GM15510 (cell line): ENCODE results near the gene CCDC177.

Experiments used
- POLR2A ChIP-seq: IDR thresholded peaks from 3 replicates; pipeline ENCODE4 v1.6.1; 2011; ENCODE audit warnings: borderline replicate concordance; ENCODE audit not compliant: insufficient read length; ENCODE audit errors: extremely low read depth

The CCDC177 gene

DNA sequence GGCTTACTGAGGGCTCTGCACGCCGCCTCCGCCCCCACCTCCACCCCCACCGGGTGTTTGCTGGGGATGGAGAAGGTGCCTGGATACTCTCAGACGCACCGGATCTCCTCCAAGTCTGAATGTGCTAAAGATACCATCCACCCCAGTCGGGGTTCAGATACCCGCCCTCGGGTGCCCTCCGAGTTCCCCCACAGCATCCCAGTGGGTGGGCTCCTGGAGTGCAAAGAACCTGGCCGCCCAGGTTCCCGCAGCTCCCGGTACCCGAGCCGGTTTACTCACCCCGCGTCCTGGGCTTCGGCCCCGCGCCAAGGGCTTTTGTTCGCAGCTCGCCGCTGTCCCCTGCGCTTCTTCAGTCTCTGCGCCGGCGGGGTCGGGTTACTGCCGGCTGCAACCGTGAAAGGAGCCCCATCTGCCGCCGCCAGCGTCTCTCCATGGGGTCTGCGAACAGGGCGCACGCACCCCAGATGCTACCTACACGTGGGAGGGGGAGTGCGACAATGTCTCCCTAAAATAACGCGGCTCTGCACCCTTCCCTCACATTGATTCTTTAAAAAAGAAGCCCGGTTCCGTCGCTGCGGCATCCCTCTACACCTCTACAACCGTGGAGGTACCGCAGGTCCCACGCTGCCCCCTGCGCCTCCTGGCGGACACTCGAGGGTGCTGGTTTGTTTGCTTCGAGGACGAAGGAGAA, at the start of gene CCDC177:
TSS of gene CCDC177 (minus strand) at position 609 of the 691 bp plus-strand sequence. CDS start 1,249 bp downstream, outside the sequence.
- no peak for TF ChIP-seq POLR2A

GRCh38 chr14:69624136-69624535, 49.5 kb upstream of the CCDC177 start:
- TF ChIP-seq POLR2A, result no peak

DNA sequence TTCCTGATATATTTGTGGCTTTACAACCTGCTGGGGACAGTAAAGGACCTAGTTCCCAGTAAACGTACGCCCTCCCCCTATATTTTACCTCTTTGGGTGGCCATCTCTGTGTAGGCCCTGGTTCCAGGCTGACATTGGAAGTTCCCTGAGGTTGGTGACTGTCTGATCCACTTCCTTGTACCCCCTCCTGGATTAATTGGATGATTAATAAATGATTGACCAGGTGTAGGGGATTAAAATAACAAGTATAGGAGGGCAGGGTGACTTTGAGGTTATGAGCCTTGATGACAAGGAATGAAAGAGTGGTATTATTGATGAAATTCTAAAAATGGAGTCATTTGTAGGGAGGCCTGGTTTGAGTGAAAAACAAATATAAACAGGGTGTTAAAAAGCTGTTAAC, 46.3 kb upstream of the CCDC177 start:
- TF ChIP-seq POLR2A, result no peak

- TF ChIP-seq POLR2A, result no peak
Measured at GRCh38 chr14:69620211-69620611, 45.5 kb upstream of the CCDC177 start.

- no peak for TF ChIP-seq POLR2A
Measured at GRCh38 chr14:69619012-69619411, 44.3 kb upstream of the CCDC177 start.

GRCh38 chr14:69617796-69618195, 43.1 kb upstream of the CCDC177 start:
- no peak for TF ChIP-seq POLR2A

- no peak for TF ChIP-seq POLR2A
Measured at GRCh38 chr14:69616408-69616773, 41.7 kb upstream of the CCDC177 start.

DNA sequence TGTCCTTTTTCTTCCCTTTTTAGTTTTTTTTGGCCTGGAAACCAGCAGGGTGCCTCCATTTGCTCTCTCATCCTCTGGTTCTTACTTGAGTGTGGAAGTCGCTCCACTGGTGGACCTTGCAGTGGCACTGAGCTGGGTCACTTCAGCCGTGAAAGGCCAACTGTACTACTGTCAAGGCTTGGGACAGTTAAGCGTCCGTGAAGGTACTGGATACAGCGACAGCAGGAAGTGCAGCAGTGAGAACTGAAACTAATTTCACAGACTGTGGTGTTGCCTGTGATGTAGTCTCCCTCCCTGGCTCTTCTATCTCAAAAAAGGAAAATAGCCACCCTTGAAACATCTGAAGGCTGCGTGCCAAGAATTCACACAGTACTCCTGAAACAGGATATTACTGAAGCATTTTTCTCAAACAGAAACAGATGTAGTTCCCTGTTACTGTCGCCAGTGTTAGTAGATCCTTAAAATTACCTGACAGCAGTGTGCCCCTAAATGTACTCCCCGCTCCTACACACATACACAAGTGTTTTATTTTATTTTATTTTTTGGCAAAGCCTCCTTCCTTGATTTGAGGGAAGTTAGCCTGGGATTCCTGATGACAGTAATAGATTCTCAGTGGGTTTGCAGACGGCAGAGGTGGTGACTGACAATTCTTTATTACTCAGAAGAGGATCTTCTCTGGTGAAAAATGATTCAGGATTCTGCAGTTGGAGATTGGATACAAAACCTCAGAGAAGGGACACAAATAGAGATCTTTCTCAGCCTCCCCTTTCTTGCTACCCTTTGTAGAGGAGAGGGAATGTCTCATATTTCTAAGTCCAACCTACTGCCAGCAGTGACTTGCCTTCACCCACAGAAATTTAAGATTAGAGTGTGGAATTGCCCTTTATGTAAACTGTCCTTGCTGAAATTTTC, 41.1 kb upstream of the CCDC177 start:
- no peak for TF ChIP-seq POLR2A

DNA sequence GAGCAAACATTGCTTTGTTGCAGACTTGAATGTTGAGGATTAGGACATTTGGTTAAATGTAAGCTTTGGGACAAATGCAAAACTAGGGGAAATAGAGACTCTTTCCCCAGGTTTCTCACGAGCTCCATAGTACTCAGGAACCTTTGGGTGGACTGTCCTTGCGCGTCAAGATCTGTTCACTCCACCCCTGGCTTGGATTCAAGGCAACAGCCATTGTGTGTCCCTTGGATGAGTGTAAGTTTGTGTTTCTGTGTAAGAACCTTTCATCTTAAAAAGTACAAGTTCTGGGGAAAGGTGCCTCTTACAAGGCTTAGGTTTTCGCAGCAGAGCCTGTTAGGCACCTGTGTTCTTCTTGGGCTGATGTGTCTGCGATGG, 40.4 kb upstream of the CCDC177 start:
- no peak for TF ChIP-seq POLR2A

DNA sequence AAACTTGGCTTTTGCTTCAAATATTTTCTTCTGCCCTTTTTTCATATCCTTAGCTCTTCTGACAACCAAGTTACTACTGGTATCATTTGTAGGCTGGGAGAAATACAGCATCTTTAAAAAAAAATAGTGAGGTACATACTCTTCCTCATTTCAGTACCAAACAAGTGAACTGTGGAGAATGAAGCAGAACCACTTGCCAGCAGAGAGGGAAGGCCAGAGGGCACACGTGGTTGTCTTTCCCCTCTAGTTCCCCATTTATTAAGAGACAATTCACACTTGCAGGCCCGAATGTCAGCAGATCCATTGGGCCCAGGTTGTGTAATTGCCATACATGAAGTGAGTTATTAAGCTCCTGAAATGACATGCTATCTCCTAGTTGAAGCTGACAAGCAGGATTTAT, 39.9 kb upstream of the CCDC177 start:
- peak; percentile 20 for TF ChIP-seq POLR2A

DNA sequence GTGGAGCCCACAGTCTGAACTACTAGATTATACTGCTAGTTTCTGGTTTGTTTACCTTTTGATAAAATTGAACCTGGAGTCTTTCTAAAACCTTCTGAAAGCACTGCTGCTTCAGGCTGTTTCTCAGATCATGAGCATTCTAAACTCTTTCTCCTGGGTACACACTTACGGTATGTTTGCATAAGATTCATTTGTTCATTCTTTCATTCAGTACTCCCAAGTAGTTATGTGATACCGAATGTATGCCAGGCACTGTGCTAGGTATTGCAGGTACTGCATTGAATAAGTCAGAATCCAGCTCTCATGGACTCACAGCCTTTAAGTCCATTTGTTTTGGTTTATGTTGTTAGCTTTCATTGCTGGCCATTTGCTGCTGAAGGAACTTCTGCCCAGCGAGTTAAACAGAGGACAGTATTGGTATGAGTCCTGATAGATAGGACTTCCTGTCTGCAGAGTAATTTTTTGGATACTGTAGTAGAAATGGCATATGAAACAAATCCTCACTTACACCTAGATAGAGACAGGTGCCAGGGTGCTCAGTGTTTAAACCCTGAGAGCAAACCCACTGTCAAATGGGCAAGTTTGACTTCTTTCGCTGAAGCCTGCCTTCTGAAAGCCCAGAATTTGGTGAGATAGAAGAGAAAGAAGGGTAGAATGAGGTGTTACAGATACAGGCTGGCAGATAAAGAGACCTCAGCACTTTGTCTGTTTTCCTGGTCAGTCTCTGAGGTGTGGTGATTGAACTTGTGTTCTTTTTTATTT, 38.8 kb upstream of the CCDC177 start:
- no peak for TF ChIP-seq POLR2A

DNA sequence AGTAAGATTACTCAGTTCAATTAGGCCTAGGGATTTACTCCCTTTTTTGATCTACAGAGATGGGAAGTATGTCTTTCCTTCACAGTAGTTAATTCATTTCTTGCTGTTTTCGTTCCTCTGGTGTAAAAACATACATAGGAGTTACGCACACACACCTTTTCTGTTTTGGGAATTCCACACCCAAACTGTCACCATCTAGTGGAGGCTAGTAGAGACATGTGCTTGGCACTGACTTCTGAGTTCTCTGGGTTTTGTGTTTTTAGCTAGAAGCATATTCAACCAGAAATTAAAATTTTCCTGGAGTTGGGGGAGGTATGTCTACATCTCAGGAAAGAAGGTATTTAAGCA, 38.1 kb upstream of the CCDC177 start:
- TF ChIP-seq POLR2A, result no peak

DNA sequence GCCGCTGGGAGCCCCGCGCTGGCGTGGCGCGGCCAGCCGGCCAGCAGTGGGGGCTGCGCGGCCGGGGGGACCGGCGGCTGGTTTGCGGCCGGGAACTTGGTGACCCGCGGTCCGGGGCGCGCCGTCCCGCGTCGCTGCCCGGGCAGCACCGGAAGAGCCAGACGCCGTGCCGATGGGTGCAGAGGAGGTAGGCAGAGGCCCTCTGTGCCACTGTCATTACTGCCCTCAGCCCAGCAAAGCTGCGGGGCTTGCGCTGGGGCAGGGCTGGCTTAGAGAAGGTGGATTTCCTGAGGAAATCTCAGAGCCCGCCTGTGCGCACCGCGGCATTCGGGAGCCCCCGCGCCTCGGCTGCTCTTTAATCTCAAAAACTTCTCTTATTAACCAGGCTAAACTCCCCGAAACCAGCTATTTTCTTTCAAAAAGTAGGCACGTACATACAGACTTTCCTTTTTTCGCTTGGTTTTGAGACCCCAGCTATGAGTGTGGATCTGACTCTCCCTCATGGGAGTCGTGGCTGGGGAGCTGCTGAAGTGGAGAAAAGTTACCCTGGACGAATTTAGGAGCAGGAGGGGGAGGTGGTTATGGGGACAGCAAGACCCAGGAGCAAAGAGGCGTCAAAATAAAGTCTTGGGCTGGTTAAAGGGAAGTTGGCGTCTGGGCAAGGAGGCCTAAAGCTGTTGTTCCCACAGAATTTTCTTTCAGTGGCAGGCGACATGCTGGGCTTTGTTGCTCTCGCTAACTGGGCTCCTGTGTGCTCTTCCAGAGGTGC, 37.5 kb upstream of the CCDC177 start:
- no peak for TF ChIP-seq POLR2A

GRCh38 chr14:69611172-69612013, 36.7 kb upstream of the CCDC177 start, which contains the start of gene SUSD6:
Gene SUSD6 (plus strand): TSS chr14:69611596. CDS start chr14:69658593, 46,997 bp downstream.
- peak; percentile 65 for TF ChIP-seq POLR2A
